HFFc6 (cell line): ENCODE data around the gene B4GALT5. TPM values are rescaled to one million over a fixed set of nuclear protein-coding genes. Genes with fewer than 3 reads are reported as not detected.

Source experiments
- DNase-seq: peaks from one replicate; pipeline ENCODE4 v3.0.0-alpha.2; 2018
- H3K27ac Mint-ChIP-seq: 2 replicates; pipeline ENCODE4 v1.8.0; 2020; ENCODE audit warnings: mild to moderate bottlenecking, mixed read lengths
- H3K27me3 Mint-ChIP-seq: 2 replicates; pipeline ENCODE4 v1.8.0; 2021; ENCODE audit warnings: mild to moderate bottlenecking, moderate library complexity, mixed read lengths; ENCODE audit not compliant: insufficient read depth
- H3K36me3 Mint-ChIP-seq: 2 replicates; pipeline ENCODE4 v1.8.0; 2021; ENCODE audit warnings: low read depth, mixed read lengths
- H3K4me1 Mint-ChIP-seq: 2 replicates; pipeline ENCODE4 v1.8.0; 2020; ENCODE audit warnings: low read depth, mixed read lengths
- H3K4me3 Mint-ChIP-seq: 2 replicates; pipeline ENCODE4 v1.8.0; 2020; ENCODE audit warnings: mild to moderate bottlenecking, moderate library complexity, mixed read lengths
- H3K9me3 Mint-ChIP-seq: 2 replicates; pipeline ENCODE4 v1.8.0; 2020; ENCODE audit warnings: mild to moderate bottlenecking, mixed read lengths
- total RNA-seq, 6 experiments: library from RNA; stranded (reverse); fragmentation: NEBNext Ultra II Directional; extraction: Animal tissue kit (Norgen Biotek cat#: 25700); gene quantifications; 2 replicates in 1 of 6; 3 replicates in 5 of 6; pipeline ENCODE4 v1.2.3, GENCODE V29; 2021
- TF ChIP-seq, protein P1 (sequence below): fragments of 200-600 bp; sonication (generic); IDR thresholded peaks from 2 replicates; pipeline ENCODE4 v1.5.0; 2021; ENCODE audit warnings: antibody characterized with exemption, mild to moderate bottlenecking

The B4GALT5 gene
- total RNA-seq, 6 experiments from 2014 or later = 19.7 to 25.0 (median 21.9) TPM

DNA sequence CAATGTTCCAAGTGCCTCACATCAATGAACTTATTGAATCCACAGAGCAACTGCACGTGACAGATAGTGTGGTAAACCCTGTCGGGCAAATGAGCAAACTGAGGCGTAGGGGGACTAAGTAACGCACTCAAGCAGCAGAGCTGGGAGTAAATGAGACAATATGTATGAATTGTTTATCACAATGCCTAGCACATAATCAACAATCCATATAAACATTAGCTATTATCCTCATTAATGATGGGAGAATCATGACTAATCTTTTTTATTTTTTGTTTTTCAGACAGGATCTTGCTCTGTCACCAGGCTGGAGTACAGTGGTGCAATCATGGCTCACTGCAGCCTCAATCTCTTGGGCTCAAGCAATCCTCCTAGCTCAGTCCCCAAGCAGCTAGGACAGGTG is 43.9 kb upstream of the B4GALT5 start:
- TF ChIP-seq, protein P1, sequence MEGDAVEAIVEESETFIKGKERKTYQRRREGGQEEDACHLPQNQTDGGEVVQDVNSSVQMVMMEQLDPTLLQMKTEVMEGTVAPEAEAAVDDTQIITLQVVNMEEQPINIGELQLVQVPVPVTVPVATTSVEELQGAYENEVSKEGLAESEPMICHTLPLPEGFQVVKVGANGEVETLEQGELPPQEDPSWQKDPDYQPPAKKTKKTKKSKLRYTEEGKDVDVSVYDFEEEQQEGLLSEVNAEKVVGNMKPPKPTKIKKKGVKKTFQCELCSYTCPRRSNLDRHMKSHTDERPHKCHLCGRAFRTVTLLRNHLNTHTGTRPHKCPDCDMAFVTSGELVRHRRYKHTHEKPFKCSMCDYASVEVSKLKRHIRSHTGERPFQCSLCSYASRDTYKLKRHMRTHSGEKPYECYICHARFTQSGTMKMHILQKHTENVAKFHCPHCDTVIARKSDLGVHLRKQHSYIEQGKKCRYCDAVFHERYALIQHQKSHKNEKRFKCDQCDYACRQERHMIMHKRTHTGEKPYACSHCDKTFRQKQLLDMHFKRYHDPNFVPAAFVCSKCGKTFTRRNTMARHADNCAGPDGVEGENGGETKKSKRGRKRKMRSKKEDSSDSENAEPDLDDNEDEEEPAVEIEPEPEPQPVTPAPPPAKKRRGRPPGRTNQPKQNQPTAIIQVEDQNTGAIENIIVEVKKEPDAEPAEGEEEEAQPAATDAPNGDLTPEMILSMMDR = no peak
- Mint-ChIP-seq H3K27ac (no peak overlapping the region), H3K36me3 (no peaks in the 10 kb centered on the region), H3K9me3 (no peaks in the 10 kb centered on the region), H3K4me1 (no peaks in the 10 kb centered on the region), H3K27me3 (peaks cover 17% of the 10 kb centered on the region), H3K4me3 (no peak overlapping the region)
- DNase-seq = no peak

DNA sequence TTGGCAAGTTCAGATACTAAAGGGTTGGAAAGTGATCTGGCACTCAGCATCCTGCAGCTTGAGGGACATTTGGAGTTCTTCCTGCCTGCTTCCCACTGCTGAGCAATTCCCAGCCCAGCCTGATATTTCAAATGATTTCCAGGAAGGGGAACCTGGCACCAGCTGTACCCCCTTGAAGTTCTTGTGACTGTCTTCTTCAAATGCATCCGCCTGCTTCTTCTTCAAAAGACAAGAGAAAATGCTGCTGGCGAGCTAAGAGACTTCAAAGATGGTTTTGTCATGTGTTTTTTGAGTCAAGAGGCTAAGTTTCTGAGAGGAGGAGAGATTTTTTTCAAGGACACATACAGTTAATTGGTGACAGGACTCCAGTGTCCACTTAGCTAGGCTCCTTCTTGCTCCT is 42.6 kb upstream of the B4GALT5 start:
- Mint-ChIP-seq H3K27ac (no peak overlapping the region), H3K9me3 (no peaks in the 10 kb centered on the region), H3K36me3 (no peaks in the 10 kb centered on the region), H3K27me3 (peaks cover 17% of the 10 kb centered on the region), H3K4me1 (no peaks in the 10 kb centered on the region), H3K4me3 (no peak overlapping the region)
- no peak for DNase-seq
- TF ChIP-seq, protein P1 = no peak

DNA sequence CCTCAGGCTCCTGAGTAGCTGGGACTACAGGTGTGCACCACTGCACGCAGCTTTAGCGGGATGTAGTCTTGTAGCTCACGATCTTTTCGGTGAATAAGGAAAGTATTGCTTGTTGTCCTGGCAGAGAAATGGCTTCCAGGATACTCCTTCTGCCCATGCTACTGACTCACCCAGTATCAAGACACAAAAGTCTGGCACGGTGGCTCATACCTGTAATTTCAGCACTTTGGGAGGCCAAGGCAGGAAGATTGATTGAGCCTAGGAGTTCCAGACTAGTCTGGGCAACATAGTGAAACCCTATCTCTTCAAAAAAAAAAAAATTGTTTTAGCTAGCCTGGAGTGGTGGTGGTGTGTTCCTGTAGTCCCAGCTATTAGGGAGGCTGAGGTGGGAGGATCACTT is 40.9 kb upstream of the B4GALT5 start:
- Mint-ChIP-seq H3K9me3 (no peaks in the 10 kb centered on the region), H3K4me3 (no peak overlapping the region), H3K36me3 (no peaks in the 10 kb centered on the region), H3K27ac (no peak overlapping the region), H3K4me1 (no peaks in the 10 kb centered on the region), H3K27me3 (peaks cover 16% of the 10 kb centered on the region)
- DNase-seq = no peak
- TF ChIP-seq, protein P1 = no peak

DNA sequence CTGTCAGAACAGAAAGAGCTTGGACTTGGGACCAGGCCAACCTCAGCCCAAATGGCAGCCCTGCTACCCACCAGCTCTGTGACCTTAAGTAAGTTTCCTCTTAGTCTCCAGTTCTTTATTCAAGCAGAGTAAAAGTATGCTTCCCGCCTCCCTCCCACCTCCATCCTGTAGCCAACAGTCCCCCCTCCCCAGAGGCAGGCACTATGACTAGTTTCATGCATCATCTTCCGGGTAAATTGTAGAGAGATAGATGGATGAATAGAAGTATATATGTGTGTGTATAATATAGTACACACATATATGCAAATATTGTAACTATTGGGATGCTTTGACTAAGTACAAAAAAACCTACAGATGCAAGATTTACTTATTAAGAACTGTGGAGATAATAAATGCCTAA is 39.5 kb upstream of the B4GALT5 start:
- TF ChIP-seq, protein P1 = no peak
- Mint-ChIP-seq H3K4me1 (peaks cover 2% of the 10 kb centered on the region; the same call in 1 of the 2 replicates), H3K4me3 (no peak overlapping the region), H3K36me3 (no peaks in the 10 kb centered on the region), H3K9me3 (no peaks in the 10 kb centered on the region), H3K27me3 (peaks cover 16% of the 10 kb centered on the region), H3K27ac (no peak overlapping the region)
- no peak for DNase-seq

DNA sequence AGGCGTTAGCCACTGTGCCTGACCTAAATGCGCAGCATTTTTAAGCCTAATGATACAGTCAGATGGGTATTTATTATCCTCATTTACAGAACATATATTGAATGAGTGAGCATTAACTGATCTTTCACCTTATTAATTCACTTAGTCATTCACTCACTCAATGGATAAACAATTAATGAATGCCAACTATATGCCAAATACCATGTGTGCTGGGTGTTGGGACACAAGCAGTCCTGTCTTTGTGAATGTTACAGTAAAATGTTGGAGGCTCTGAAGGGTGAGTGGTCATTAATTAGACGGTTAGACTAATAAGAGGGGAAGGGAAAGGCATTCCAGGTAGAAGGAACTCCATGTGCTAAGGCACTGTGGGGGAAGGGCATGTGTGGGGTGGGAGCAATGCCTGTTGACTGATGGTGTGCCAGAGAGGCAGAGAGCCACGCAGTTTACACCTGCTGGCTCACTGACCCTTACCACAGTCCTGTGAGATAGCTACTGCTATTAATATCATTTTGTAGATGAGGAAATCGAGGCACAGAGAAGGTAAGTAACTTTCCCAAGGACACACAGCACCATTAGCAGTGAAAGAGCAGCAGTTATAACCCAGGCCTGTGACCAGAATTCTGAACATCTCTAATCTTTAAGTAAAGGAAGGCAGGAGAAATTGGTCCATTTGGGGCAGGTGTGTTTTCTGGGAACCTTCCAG is 38.7 kb upstream of the B4GALT5 start:
- peaks cover 16% of the 10 kb centered on the region for H3K27me3 Mint-ChIP-seq
- no peaks in the 10 kb centered on the region for H3K9me3 Mint-ChIP-seq
- no peaks in the 10 kb centered on the region for H3K36me3 Mint-ChIP-seq
- no peak for DNase-seq
- no peak overlapping the region for H3K27ac Mint-ChIP-seq
- TF ChIP-seq, protein P1 = no peak
- H3K4me3 Mint-ChIP-seq = no peak overlapping the region
- peaks cover 9% of the 10 kb centered on the region; the same call in 1 of the 2 replicates for H3K4me1 Mint-ChIP-seq

DNA sequence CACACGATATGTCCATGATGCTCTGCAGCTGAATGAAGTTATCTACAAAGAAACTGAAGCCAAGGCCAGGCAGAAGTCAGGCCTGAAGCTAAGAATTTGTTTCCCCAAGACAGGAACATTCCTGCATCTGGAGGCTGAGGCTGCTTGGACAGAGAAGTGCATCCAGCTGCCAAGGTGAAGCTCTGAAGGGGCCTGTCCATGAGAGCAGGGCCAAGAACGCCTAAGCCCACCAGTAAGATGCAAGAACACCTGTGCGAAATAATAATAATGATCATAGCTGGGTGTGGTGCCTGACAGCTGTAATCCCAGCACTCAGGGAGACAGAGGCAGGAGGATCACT is 37.7 kb upstream of the B4GALT5 start:
- peaks cover 9% of the 10 kb centered on the region; the same call in 1 of the 2 replicates for H3K4me1 Mint-ChIP-seq
- no peak for DNase-seq
- H3K27me3 Mint-ChIP-seq = peaks cover 10% of the 10 kb centered on the region
- no peak overlapping the region for H3K4me3 Mint-ChIP-seq
- TF ChIP-seq, protein P1 = no peak
- H3K9me3 Mint-ChIP-seq = no peaks in the 10 kb centered on the region
- H3K36me3 Mint-ChIP-seq = no peaks in the 10 kb centered on the region
- no peak overlapping the region for H3K27ac Mint-ChIP-seq
